Heart right ventricle (tissue), 16 donors: Measurements from ENCODE around the gene SLAMF7. TPM values are rescaled to one million over a fixed set of nuclear protein-coding genes. Genes with fewer than 3 reads are reported as not detected.
"Not testable (repeated sequence)": the region's sequence is repeated elsewhere in the genome, so short reads cannot be mapped to it uniquely, and the experiment has no call there.

Experiments used
- ATAC-seq, 8 donors: fragments of 200-7000 bp; cut with Tn5 transposase; one replicate each; pipeline ENCODE4 v1.9.1; 2020; ENCODE audit warnings: mild to moderate bottlenecking in 8 of 8, moderate library complexity in 8 of 8, moderate number of reproducible peaks in 1 of 8
- DNase-seq, 2 donors: peaks; one replicate each; pipeline ENCODE4 v3.0.0-alpha.2; 2020
- H3K27ac ChIP-seq, 10 donors: fragments of 200-600 bp; sonication (generic) in 2 of 10; one replicate each; pipeline versions ENCODE4 v1.5.0 to v1.8.0; 2020 to 2022; ENCODE audit warnings: mild to moderate bottlenecking in 3 of 10
- H3K27me3 ChIP-seq, 7 donors: fragments of 200-600 bp; one replicate each; pipeline ENCODE4 v1.8.0; 2021 to 2022; ENCODE audit warnings: mild to moderate bottlenecking in 2 of 7
- H3K36me3 ChIP-seq, 9 donors: fragments of 200-600 bp; sonication (generic) in 1 of 9; one replicate each; pipeline versions ENCODE4 v1.5.0 to v1.8.0; 2020 to 2022; ENCODE audit warnings: mild to moderate bottlenecking in 2 of 9
- H3K4me1 ChIP-seq, 9 donors: fragments of 200-600 bp; sonication (generic) in 1 of 9; one replicate each; pipeline versions ENCODE4 v1.5.0 to v1.8.0; 2020 to 2022; ENCODE audit warnings: mild to moderate bottlenecking in 4 of 9
- H3K4me3 ChIP-seq, 10 donors: fragments of 200-600 bp; sonication (generic) in 2 of 10; one replicate each; pipeline versions ENCODE4 v1.5.0 to v1.8.0; 2020 to 2022; ENCODE audit warnings: mild to moderate bottlenecking in 7 of 10, moderate library complexity in 2 of 10
- H3K9me3 ChIP-seq, 11 donors: fragments of 200-600 bp in 10 of 11; sonication (generic) in 2 of 11; one replicate each; pipeline versions ENCODE4 v1.5.0 to v1.8.0; 2013 to 2022; ENCODE audit warnings: mild to moderate bottlenecking in 2 of 11, control low read depth in 1 of 11, moderate library complexity in 1 of 11
- CTCF ChIP-seq, 9 donors: fragments of 200-600 bp; sonication (generic) in 2 of 9; IDR thresholded peaks; one replicate each; pipeline versions ENCODE4 v1.5.0 to v1.8.0; 2021 to 2022; ENCODE audit warnings: antibody characterized with exemption in 9 of 9, mild to moderate bottlenecking in 5 of 9, moderate library complexity in 1 of 9
- WGBS, 2 donors: extraction: QIAGEN DNeasy Blood & Tissue Kit; methylation state at CpG; one replicate each; pipeline ENCODE4 v1.1.7; 2013; ENCODE audit warnings: inconsistent platforms in 1 of 2; 5-methylcytosine and 5-hydroxymethylcytosine counted together
- intact Hi-C, 10 donors: fragments of 100-400 bp; cut with DNase I; formaldehyde crosslinking; loops; one replicate each; pipeline versions ENCODE4 v1.11.1 to v1.14.2; 2022
- polyA plus RNA-seq, 2 donors: library from polyadenylated mRNA; stranded (reverse); fragments of 200-250 nt; gene quantifications; one replicate each; pipeline ENCODE4 v1.2.3, GENCODE V29; 2013
- total RNA-seq, 10 donors: library from RNA; stranded (reverse); fragmentation: NEBNext Ultra II Directional in 3 of 10; extraction: Animal tissue kit (Norgen Biotek cat#: 25700) in 3 of 10; gene quantifications; one replicate each; pipeline versions ENCODE4 v1.2.1 to v1.2.4, GENCODE V29; 2021 to 2023
- donor health status: Arrhythmogenic right ventricular cardiomyopathy.
- donor health status: ischemic (EF 13 %, LVEDD 7.1; RV severe dilation, severe dysfunction).
- donor health status: healthy with polysubstance abuse.
- donor health status: DM: no; HTN: yes; CAD: no.
- donor health status: DM: no; HTN: no; CAD: no.
- donor health status: ischemic (EF 25% LVEDD 6.9; RV normal size, moderate dysfunction).
- donor health status: ischemic (EF 25% LVEDD 5.7; RV mildly dilated, moderate dysfunction).
- donor health status: healthy.
- donor health status: DM: yes; HTN: yes; CAD: no.
- donor health status: Ischemic cardiomyopathy.
- donor health status: ischemic (EF 35%, LVEDD 5.7; RV mildly dilated, moderate dysfunction).
- donor health status: nonischemic (EF 11% LVEDD 7.7; RV severe dilation, severe dysfunction).
- donor health status: DM: yes; HTN: yes; CAD: no.
- donor health status: PGD.
- donor health status: ischemic (EF 29% LVEDD 5.4; RV normal size, mild dysfunction).
- donor health status: nonischemic (EF 23%, LVEDD 6.1; RV moderate dilation, normal function).

Gene SLAMF7
- total and polyA plus RNA-seq, 12 donors: 0.11 to 19.4 (median 0.28) TPM

GRCh38 chr1:160710517-160711252 is 28.4 kb upstream of the SLAMF7 start:
- no peak for TF ChIP-seq CTCF (IDR thresholded peaks at IDR 0.05)
- intact Hi-C loops: no loop called here
- Histone ChIP-seq H3K27ac (peak overlapping the region in 1 of 10 donors; percentile 90), H3K27me3 (peaks cover 0 to 19% (median 0%) of the 10 kb centered on the region in 7 donors), H3K4me3 (peak overlapping the region in 3 of 10 donors; percentile 8 to 68 (median 8)), H3K9me3 (no peaks in the 10 kb centered on the region), H3K36me3 (no peaks in the 10 kb centered on the region), H3K4me1 (peaks cover 0 to 57% (median 0%) of the 10 kb centered on the region in 9 donors)
- DNase-seq (no peak), ATAC-seq (no peak)
- WGBS, 2 donors: 70 to 90% methylated on average over 4 of the region's 4 CpGs

- no peaks in the 10 kb centered on the region for H3K9me3 ChIP-seq
- intact Hi-C loops: no loop called here
- H3K36me3 ChIP-seq: no peaks in the 10 kb centered on the region
- peaks cover 0 to 22% (median 0%) of the 10 kb centered on the region in 7 donors for H3K27me3 ChIP-seq
- DNase-seq: no peak
- peak overlapping the region in 4 of 10 donors; percentile 5 to 68 (median 8) for H3K4me3 ChIP-seq
- no peak for ATAC-seq
- WGBS, 2 donors: 61 to 64% methylated on average over 2 of the region's 2 CpGs
- H3K27ac ChIP-seq: peak overlapping the region in 1 of 10 donors; percentile 90
- TF ChIP-seq CTCF (IDR thresholded peaks at IDR 0.05): no peak
- peaks cover 0 to 51% (median 0%) of the 10 kb centered on the region in 9 donors for H3K4me1 ChIP-seq
These were observed 27.8 kb upstream of the SLAMF7 start for GRCh38 chr1:160711276-160711601.

GRCh38 chr1:160711602-160712311 is 27.3 kb upstream of the SLAMF7 start, which contains the start of gene CD48:
Gene CD48, minus strand, starts transcription at chr1:160711822. Its CDS starts 59 bp downstream, at chr1:160711763.
- peaks cover 0 to 46% (median 0%) of the 10 kb centered on the region in 9 donors for H3K4me1 ChIP-seq
- peak within 1 kb of the TSS in 2 of 10 donors; percentile 27 to 90 for H3K27ac ChIP-seq
- intact Hi-C loops: no loop called here
- TF ChIP-seq CTCF (IDR thresholded peaks at IDR 0.05): no peak
- 47 to 51% methylated on average over 9 of the region's 9 CpGs for WGBS, 2 donors
- peak within 1 kb of the TSS in 4 of 10 donors; percentile 5 to 68 (median 8) for H3K4me3 ChIP-seq
- H3K9me3 ChIP-seq: no peaks in the 10 kb centered on the region
- peaks cover 0 to 22% (median 0%) of the 10 kb centered on the region in 7 donors for H3K27me3 ChIP-seq
- H3K36me3 ChIP-seq: no peaks in the 10 kb centered on the region
- ATAC-seq (peak in 5 of 8 donors; percentile 31 to 51 (median 39)), DNase-seq (no peak)

- DNase-seq, intact Hi-C loops, H3K36me3 ChIP-seq, H3K9me3 ChIP-seq: not testable (repeated sequence)
- H3K4me3 ChIP-seq: peak overlapping the region in 1 of 10 donors; percentile 68
- 61 to 65% methylated on average over 5 of the region's 5 CpGs for WGBS, 2 donors
- H3K4me1 ChIP-seq: peaks cover 0 to 41% (median 0%) of the 10 kb centered on the region in 9 donors
- H3K27me3 ChIP-seq: peaks cover 0 to 22% (median 0%) of the 10 kb centered on the region in 7 donors
- H3K27ac ChIP-seq: peak overlapping the region in 2 of 10 donors; percentile 27 to 90
- peak in 4 of 8 donors; percentile 32 to 59 (median 40) for ATAC-seq
These were observed 26.4 kb upstream of the SLAMF7 start for GRCh38 chr1:160712525-160713080.
